GM12892 (cell line): ENCODE data around the gene FBN3.

Experiments
- POLR2A ChIP-seq: IDR thresholded peaks from 2 replicates; pipeline ENCODE4 v1.6.1; 2011; ENCODE audit warnings: low read depth, low read length, control low read depth
- POLR2AphosphoS5 ChIP-seq: IDR thresholded peaks from 2 replicates; pipeline ENCODE4 v1.6.1; 2011; ENCODE audit warnings: low read depth, low read length, control low read depth
- TAF1 ChIP-seq: IDR thresholded peaks from 2 replicates; pipeline ENCODE4 v1.6.1; 2011; ENCODE audit warnings: low read depth, mild to moderate bottlenecking, control low read depth, low read length, borderline replicate concordance

DNA sequence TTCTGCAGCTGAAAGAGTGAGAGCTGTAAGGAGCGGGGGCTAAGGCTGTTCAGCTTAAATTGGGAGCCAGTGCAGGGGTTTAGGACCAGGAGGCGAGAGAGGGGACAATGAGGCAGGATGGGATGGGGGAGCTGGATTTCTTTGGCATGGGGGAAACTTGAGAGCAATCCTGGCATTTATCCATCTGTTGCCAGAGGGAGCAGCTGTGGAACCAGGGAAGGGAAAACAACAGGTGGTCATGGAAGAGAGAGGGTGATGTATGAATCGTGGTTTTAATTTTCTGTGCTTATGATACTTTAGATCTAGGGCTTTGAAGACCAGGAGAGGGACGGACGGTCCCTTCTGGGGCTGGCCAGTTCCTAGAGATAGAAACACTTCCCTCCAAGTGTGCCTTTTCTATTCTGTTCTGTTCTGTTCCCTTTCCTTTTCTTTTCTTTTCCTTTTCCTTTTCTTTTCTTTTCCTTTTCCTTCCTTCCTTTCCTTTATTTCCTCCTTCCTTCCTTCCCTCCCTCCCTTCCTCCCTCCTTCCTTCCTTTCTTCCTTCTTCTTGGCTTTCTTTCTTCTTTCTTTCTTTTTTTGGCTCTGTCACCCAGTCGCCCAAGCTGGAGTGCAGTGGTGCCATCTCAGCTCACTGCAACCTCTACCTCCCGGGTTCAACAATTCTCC, 112.8 kb downstream of the FBN3 start:
- TF ChIP-seq POLR2A (no peak), POLR2AphosphoS5 (no peak), TAF1 (no peak)
